Measurements from ENCODE around the gene CDO1.

DNA sequence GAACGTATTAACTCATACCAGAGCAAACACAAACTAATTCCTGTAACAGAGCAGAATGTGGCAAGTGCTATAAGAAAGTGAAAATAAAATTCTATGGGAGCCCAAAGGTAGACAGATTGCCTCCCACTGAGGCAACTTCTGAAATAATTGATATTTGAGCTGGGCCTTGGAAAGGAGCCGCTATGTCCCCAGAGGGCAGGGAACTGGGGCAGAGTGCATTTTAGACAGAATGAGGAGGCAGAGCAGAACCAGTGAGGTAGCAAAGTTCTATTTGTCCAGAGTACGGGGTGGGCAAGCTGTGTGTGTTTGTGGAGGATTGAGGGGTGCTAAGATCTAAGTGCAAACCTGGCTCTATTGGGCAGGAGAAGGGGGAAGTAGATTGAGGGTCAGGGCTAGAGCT lies 19.8 kb downstream of the CDO1 start:
- TF ChIP-seq, protein P1, sequence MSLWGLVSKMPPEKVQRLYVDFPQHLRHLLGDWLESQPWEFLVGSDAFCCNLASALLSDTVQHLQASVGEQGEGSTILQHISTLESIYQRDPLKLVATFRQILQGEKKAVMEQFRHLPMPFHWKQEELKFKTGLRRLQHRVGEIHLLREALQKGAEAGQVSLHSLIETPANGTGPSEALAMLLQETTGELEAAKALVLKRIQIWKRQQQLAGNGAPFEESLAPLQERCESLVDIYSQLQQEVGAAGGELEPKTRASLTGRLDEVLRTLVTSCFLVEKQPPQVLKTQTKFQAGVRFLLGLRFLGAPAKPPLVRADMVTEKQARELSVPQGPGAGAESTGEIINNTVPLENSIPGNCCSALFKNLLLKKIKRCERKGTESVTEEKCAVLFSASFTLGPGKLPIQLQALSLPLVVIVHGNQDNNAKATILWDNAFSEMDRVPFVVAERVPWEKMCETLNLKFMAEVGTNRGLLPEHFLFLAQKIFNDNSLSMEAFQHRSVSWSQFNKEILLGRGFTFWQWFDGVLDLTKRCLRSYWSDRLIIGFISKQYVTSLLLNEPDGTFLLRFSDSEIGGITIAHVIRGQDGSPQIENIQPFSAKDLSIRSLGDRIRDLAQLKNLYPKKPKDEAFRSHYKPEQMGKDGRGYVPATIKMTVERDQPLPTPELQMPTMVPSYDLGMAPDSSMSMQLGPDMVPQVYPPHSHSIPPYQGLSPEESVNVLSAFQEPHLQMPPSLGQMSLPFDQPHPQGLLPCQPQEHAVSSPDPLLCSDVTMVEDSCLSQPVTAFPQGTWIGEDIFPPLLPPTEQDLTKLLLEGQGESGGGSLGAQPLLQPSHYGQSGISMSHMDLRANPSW (CRISPR knock-in tag; conservative IDR thresholded peaks at IDR 0.05; ENCODE audit: low read depth): no peak
- TF ChIP-seq, protein P2, sequence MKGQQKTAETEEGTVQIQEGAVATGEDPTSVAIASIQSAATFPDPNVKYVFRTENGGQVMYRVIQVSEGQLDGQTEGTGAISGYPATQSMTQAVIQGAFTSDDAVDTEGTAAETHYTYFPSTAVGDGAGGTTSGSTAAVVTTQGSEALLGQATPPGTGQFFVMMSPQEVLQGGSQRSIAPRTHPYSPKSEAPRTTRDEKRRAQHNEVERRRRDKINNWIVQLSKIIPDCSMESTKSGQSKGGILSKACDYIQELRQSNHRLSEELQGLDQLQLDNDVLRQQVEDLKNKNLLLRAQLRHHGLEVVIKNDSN (CRISPR knock-in tag; IDR thresholded peaks at IDR 0.05): no peak
- TF ChIP-seq ZBTB21 (CRISPR knock-in tag; IDR thresholded peaks at IDR 0.05; ENCODE audit: borderline replicate concordance) (no peak), ESRRA (CRISPR knock-in tag; IDR thresholded peaks at IDR 0.05; ENCODE audit: borderline replicate concordance) (no peak)
- TF ChIP-seq, protein P3, sequence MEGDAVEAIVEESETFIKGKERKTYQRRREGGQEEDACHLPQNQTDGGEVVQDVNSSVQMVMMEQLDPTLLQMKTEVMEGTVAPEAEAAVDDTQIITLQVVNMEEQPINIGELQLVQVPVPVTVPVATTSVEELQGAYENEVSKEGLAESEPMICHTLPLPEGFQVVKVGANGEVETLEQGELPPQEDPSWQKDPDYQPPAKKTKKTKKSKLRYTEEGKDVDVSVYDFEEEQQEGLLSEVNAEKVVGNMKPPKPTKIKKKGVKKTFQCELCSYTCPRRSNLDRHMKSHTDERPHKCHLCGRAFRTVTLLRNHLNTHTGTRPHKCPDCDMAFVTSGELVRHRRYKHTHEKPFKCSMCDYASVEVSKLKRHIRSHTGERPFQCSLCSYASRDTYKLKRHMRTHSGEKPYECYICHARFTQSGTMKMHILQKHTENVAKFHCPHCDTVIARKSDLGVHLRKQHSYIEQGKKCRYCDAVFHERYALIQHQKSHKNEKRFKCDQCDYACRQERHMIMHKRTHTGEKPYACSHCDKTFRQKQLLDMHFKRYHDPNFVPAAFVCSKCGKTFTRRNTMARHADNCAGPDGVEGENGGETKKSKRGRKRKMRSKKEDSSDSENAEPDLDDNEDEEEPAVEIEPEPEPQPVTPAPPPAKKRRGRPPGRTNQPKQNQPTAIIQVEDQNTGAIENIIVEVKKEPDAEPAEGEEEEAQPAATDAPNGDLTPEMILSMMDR (IDR thresholded peaks at IDR 0.05): no peak
- TF ChIP-seq, protein P4, sequence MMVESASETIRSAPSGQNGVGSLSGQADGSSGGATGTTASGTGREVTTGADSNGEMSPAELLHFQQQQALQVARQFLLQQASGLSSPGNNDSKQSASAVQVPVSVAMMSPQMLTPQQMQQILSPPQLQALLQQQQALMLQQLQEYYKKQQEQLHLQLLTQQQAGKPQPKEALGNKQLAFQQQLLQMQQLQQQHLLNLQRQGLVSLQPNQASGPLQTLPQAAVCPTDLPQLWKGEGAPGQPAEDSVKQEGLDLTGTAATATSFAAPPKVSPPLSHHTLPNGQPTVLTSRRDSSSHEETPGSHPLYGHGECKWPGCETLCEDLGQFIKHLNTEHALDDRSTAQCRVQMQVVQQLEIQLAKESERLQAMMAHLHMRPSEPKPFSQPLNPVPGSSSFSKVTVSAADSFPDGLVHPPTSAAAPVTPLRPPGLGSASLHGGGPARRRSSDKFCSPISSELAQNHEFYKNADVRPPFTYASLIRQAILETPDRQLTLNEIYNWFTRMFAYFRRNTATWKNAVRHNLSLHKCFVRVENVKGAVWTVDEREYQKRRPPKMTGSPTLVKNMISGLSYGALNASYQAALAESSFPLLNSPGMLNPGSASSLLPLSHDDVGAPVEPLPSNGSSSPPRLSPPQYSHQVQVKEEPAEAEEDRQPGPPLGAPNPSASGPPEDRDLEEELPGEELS (CRISPR knock-in tag; IDR thresholded peaks at IDR 0.05): no peak
- TF ChIP-seq, protein P5, sequence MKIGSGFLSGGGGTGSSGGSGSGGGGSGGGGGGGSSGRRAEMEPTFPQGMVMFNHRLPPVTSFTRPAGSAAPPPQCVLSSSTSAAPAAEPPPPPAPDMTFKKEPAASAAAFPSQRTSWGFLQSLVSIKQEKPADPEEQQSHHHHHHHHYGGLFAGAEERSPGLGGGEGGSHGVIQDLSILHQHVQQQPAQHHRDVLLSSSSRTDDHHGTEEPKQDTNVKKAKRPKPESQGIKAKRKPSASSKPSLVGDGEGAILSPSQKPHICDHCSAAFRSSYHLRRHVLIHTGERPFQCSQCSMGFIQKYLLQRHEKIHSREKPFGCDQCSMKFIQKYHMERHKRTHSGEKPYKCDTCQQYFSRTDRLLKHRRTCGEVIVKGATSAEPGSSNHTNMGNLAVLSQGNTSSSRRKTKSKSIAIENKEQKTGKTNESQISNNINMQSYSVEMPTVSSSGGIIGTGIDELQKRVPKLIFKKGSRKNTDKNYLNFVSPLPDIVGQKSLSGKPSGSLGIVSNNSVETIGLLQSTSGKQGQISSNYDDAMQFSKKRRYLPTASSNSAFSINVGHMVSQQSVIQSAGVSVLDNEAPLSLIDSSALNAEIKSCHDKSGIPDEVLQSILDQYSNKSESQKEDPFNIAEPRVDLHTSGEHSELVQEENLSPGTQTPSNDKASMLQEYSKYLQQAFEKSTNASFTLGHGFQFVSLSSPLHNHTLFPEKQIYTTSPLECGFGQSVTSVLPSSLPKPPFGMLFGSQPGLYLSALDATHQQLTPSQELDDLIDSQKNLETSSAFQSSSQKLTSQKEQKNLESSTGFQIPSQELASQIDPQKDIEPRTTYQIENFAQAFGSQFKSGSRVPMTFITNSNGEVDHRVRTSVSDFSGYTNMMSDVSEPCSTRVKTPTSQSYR (CRISPR knock-in tag; IDR thresholded peaks at IDR 0.05): no peak

Measured in WTC11 (cell line).